Sigmoid colon (tissue), 7 donors: ENCODE results near the gene EFHD2. TPM values are rescaled to one million over a fixed set of nuclear protein-coding genes. Genes with fewer than 3 reads are reported as not detected.
"Not testable (repeated sequence)": the region's sequence is repeated elsewhere in the genome, so short reads cannot be mapped to it uniquely, and the experiment has no call there.

Experiments used
- DNase-seq: peaks from one replicate; pipeline ENCODE4 v3.0.0-alpha.2; 2019
- H3K27ac ChIP-seq, 4 donors: fragments of 200-600 bp; sonication (generic); one replicate each; pipeline ENCODE4 v1.5.1; 2016 to 2019; ENCODE audit warnings: mild to moderate bottlenecking in 1 of 4
- H3K27me3 ChIP-seq, 3 donors: fragments of 200-600 bp; sonication (generic); one replicate each; pipeline ENCODE4 v1.5.1; 2019; ENCODE audit warnings: mild to moderate bottlenecking in 1 of 3
- H3K36me3 ChIP-seq, 4 donors: fragments of 200-600 bp; sonication (generic); one replicate each; pipeline ENCODE4 v1.5.1; 2016 to 2019
- H3K4me1 ChIP-seq, 4 donors: fragments of 200-600 bp; sonication (generic); one replicate each; pipeline ENCODE4 v1.5.1; 2017 to 2019
- H3K4me3 ChIP-seq, 4 donors: fragments of 200-600 bp; sonication (generic); one replicate each; pipeline ENCODE4 v1.5.1; 2017 to 2019; ENCODE audit warnings: mild to moderate bottlenecking in 2 of 4, moderate library complexity in 1 of 4
- H3K9me3 ChIP-seq, 4 donors: fragments of 200-600 bp in 3 of 4; sonication (generic) in 3 of 4; one replicate each; pipeline versions ENCODE4 v1.5.1 to v1.6.1; 2013 to 2019
- CTCF ChIP-seq, 4 experiments: fragments of 450-650 bp in 3 of 4; fragments of 200-600 bp in 1 of 4; IDR thresholded peaks; one replicate each; pipeline ENCODE4 v1.5.1; 2016 to 2019; ENCODE audit warnings: antibody characterized with exemption in 4 of 4, mild to moderate bottlenecking in 3 of 4, moderate library complexity in 2 of 4
- EP300 ChIP-seq, 4 donors: sonication (generic); formaldehyde crosslinking; IDR thresholded peaks; one replicate each; pipeline ENCODE4 v1.6.1; 2017; ENCODE audit warnings: antibody characterized with exemption in 4 of 4
- POLR2A ChIP-seq, 2 donors: fragments of 450-650 bp; IDR thresholded peaks; one replicate each; pipeline ENCODE4 v1.6.1; 2016; ENCODE audit warnings: antibody characterized with exemption in 2 of 2, mild to moderate bottlenecking in 2 of 2, moderate library complexity in 2 of 2
- POLR2AphosphoS5 ChIP-seq, 4 donors: sonication (generic); formaldehyde crosslinking; IDR thresholded peaks; one replicate each; pipeline ENCODE4 v1.6.1; 2017; ENCODE audit warnings: antibody characterized with exemption in 4 of 4
- WGBS, 2 donors: extraction: QIAGEN DNeasy Blood & Tissue Kit; methylation state at CpG; one replicate each; pipeline ENCODE4 v1.1.7; 2013; 5-methylcytosine and 5-hydroxymethylcytosine counted together
- intact Hi-C: fragments of 100-400 bp; cut with DNase I; formaldehyde crosslinking; loops from one replicate; pipeline ENCODE4 v1.15.1; 2023
- polyA plus RNA-seq, 3 donors: library from polyadenylated mRNA; stranded (reverse); fragments of 200-250 nt; gene quantifications; one replicate each; pipeline ENCODE4 v1.2.3, GENCODE V29; 2013
- total RNA-seq, 4 donors: library from RNA; depleted of rRNA; stranded (reverse); fragments of >200 nt; gene quantifications; one replicate each; pipeline ENCODE4 v1.1.0, GENCODE V29; 2016
- donor health status: healthy with polysubstance abuse.
- donor health status: Bipolar disorder and iron deficiency.
- donor health status: healthy.

Gene EFHD2
- total and polyA plus RNA-seq, 7 donors, result 32.7 to 181 (median 47.4) TPM

- H3K36me3 ChIP-seq, result peaks cover 0 to 12% (median 2%) of the 10 kb centered on the region in 4 donors
- DNase-seq, result no peak
- no peaks in the 10 kb centered on the region for H3K9me3 ChIP-seq
- 38 to 69% methylated on average over 6 of the region's 6 CpGs for WGBS, 2 donors
- H3K4me1 ChIP-seq, result peaks cover 0 to 42% (median 33%) of the 10 kb centered on the region in 4 donors
- TF ChIP-seq POLR2AphosphoS5 (IDR thresholded peaks at IDR 0.05), result no peak
- TF ChIP-seq EP300 (IDR thresholded peaks at IDR 0.05), result no peak
- no peak for TF ChIP-seq POLR2A (IDR thresholded peaks at IDR 0.05)
- TF ChIP-seq CTCF (IDR thresholded peaks at IDR 0.05), result no peak
- H3K27me3 ChIP-seq, result no peaks in the 10 kb centered on the region
- intact Hi-C loops, result loop anchor here (5.0 to 10.0 kb wide), 2 partner anchors 84 to 271 kb away; partner anchors contain the start of gene TMEM51
- peak overlapping the region in 3 of 4 donors; percentile 77 to 81 (median 78) for H3K27ac ChIP-seq
- H3K4me3 ChIP-seq, result no peak overlapping the region
Observed at GRCh38 chr1:15425958-15426357, 16.3 kb downstream of the EFHD2 start.

- Histone ChIP-seq H3K36me3 (peaks cover 0 to 12% (median 2%) of the 10 kb centered on the region in 4 donors), H3K4me1 (peaks cover 0 to 41% (median 30%) of the 10 kb centered on the region in 4 donors), H3K4me3 (peak overlapping the region in 3 of 4 donors; percentile 14 to 35 (median 31)), H3K27me3 (no peaks in the 10 kb centered on the region), H3K27ac (peak overlapping the region; percentile 63 to 81 (median 78)), H3K9me3 (no peaks in the 10 kb centered on the region)
- peak; percentile 84 for DNase-seq
- no peak for TF ChIP-seq EP300 (IDR thresholded peaks at IDR 0.05)
- no peak for TF ChIP-seq POLR2AphosphoS5 (IDR thresholded peaks at IDR 0.05)
- no peak for TF ChIP-seq POLR2A (IDR thresholded peaks at IDR 0.05)
- TF ChIP-seq CTCF (IDR thresholded peaks at IDR 0.05), result peak; percentile 61 to 83 (median 74)
- 26 to 61% methylated on average over 30 of the region's 30 CpGs for WGBS, 2 donors
- intact Hi-C loops, result loop anchor here (1.0 to 10.0 kb wide), 3 partner anchors 84 to 272 kb away; partner anchors contain the start of gene TMEM51
Observed at GRCh38 chr1:15426492-15427279, 17.0 kb downstream of the EFHD2 start.

GRCh38 chr1:15427280-15427666, 17.6 kb downstream of the EFHD2 start:
- H3K27me3 ChIP-seq, result no peaks in the 10 kb centered on the region
- TF ChIP-seq POLR2A (IDR thresholded peaks at IDR 0.05) (no peak), CTCF (IDR thresholded peaks at IDR 0.05) (peak in 1 of 4 experiments; percentile 7), EP300 (IDR thresholded peaks at IDR 0.05) (no peak), POLR2AphosphoS5 (IDR thresholded peaks at IDR 0.05) (peak; percentile 19 to 86 (median 60))
- DNase-seq, result peak; percentile 85
- peaks cover 0 to 12% (median 2%) of the 10 kb centered on the region in 4 donors for H3K36me3 ChIP-seq
- no peaks in the 10 kb centered on the region for H3K9me3 ChIP-seq
- intact Hi-C loops, result loop anchor here (1.0 to 10.0 kb wide), 3 partner anchors 85 to 272 kb away; partner anchors contain the start of gene TMEM51
- H3K4me1 ChIP-seq, result peaks cover 0 to 42% (median 32%) of the 10 kb centered on the region in 4 donors
- peak overlapping the region in 3 of 4 donors; percentile 14 to 35 (median 31) for H3K4me3 ChIP-seq
- WGBS, 2 donors, result 36 to 68% methylated on average over 6 of the region's 6 CpGs
- peak overlapping the region; percentile 63 to 81 (median 78) for H3K27ac ChIP-seq

GRCh38 chr1:15428252-15428651, 18.6 kb downstream of the EFHD2 start:
- H3K36me3 ChIP-seq, result peaks cover 0 to 12% (median 2%) of the 10 kb centered on the region in 4 donors
- H3K4me1 ChIP-seq, result peaks cover 0 to 51% (median 31%) of the 10 kb centered on the region in 4 donors
- intact Hi-C loops, result loop anchor here (5.0 to 10.0 kb wide), 2 partner anchors 86 to 273 kb away; partner anchors contain the start of gene TMEM51
- H3K27me3 ChIP-seq, DNase-seq, H3K4me3 ChIP-seq, H3K9me3 ChIP-seq: not testable (repeated sequence)
- peak overlapping the region in 3 of 4 donors; percentile 77 to 81 (median 78) for H3K27ac ChIP-seq
- 88 to 94% methylated on average over 11 of the region's 11 CpGs for WGBS, 2 donors
